Lower lobe of right lung (tissue), 2 donors: ENCODE data around the gene KIR3DL2. TPM values are rescaled to one million over a fixed set of nuclear protein-coding genes. Genes with fewer than 3 reads are reported as not detected.
"Not testable (repeated sequence)": the region's sequence is repeated elsewhere in the genome, so short reads cannot be mapped to it uniquely, and the experiment has no call there.

ENCODE experiments used
- ATAC-seq, 2 donors: fragments of 200-7000 bp; cut with Tn5 transposase; one replicate each; pipeline ENCODE4 v1.9.1; 2020 to 2022; ENCODE audit warnings: mild to moderate bottlenecking in 2 of 2, moderate library complexity in 2 of 2
- DNase-seq: peaks from one replicate; pipeline ENCODE4 v3.0.0-alpha.2; 2020
- H3K27ac ChIP-seq: fragments of 200-600 bp; one replicate; pipeline ENCODE4 v1.8.0; 2022
- H3K27me3 ChIP-seq: fragments of 200-600 bp; one replicate; pipeline ENCODE4 v1.8.0; 2022; ENCODE audit warnings: low read depth
- H3K36me3 ChIP-seq: fragments of 200-600 bp; one replicate; pipeline ENCODE4 v1.8.0; 2022; ENCODE audit warnings: mild to moderate bottlenecking
- H3K4me1 ChIP-seq: fragments of 200-600 bp; one replicate; pipeline ENCODE4 v1.8.0; 2022
- H3K4me3 ChIP-seq: fragments of 200-600 bp; one replicate; pipeline ENCODE4 v1.8.0; 2022; ENCODE audit warnings: mild to moderate bottlenecking
- H3K9me3 ChIP-seq: fragments of 200-600 bp; one replicate; pipeline ENCODE4 v1.8.0; 2022
- intact Hi-C: fragments of 100-400 bp; cut with DNase I; formaldehyde crosslinking; loops from one replicate; pipeline ENCODE4 v1.11.0; 2022
- total RNA-seq: library from RNA; stranded (reverse); fragmentation: NEBNext Ultra II Directional; extraction: Animal tissue kit (Norgen Biotek cat#: 25700); gene quantifications from one replicate; pipeline ENCODE4 v1.2.1, GENCODE V29; 2021
- TF ChIP-seq, protein P1 (sequence below): fragments of 200-600 bp; IDR thresholded peaks from one replicate; pipeline ENCODE4 v1.8.0; 2022; ENCODE audit warnings: antibody characterized with exemption, mild to moderate bottlenecking
- donor health status: DM: no; HTN: yes; CAD: no; lungs with severe emphysema.

KIR3DL2 gene
- total RNA-seq, 1 donor from 2014 or later = not detected

DNA sequence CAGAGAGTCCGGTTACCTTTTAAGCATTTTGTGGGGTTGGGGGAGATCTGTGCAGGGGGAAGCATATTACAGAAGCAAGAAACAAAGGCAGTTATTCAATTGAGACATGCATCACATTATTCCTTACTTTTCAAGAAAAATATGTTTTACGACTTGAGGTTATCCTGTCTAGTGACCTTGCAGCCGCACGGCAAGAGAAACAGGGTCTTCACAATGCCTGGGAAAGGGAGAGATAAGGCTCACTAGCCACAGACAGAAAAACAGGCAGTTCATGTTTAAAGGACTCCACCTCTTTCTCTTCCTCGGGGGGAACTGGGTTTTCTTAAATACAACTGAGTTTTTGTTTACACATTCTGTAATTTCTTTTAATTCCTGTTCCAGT lies 55.2 kb downstream of the KIR3DL2 start:
- intact Hi-C loops = no loop called here
- TF ChIP-seq, protein P1, sequence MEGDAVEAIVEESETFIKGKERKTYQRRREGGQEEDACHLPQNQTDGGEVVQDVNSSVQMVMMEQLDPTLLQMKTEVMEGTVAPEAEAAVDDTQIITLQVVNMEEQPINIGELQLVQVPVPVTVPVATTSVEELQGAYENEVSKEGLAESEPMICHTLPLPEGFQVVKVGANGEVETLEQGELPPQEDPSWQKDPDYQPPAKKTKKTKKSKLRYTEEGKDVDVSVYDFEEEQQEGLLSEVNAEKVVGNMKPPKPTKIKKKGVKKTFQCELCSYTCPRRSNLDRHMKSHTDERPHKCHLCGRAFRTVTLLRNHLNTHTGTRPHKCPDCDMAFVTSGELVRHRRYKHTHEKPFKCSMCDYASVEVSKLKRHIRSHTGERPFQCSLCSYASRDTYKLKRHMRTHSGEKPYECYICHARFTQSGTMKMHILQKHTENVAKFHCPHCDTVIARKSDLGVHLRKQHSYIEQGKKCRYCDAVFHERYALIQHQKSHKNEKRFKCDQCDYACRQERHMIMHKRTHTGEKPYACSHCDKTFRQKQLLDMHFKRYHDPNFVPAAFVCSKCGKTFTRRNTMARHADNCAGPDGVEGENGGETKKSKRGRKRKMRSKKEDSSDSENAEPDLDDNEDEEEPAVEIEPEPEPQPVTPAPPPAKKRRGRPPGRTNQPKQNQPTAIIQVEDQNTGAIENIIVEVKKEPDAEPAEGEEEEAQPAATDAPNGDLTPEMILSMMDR = no peak
- DNase-seq (no peak), ATAC-seq (no peak)
- no peaks in the 10 kb centered on the region for H3K36me3 ChIP-seq
- H3K4me1 ChIP-seq = no peaks in the 10 kb centered on the region
- H3K4me3 ChIP-seq = no peak overlapping the region
- peaks cover 10% of the 10 kb centered on the region for H3K27me3 ChIP-seq
- no peaks in the 10 kb centered on the region for H3K9me3 ChIP-seq
- no peak overlapping the region for H3K27ac ChIP-seq

DNA sequence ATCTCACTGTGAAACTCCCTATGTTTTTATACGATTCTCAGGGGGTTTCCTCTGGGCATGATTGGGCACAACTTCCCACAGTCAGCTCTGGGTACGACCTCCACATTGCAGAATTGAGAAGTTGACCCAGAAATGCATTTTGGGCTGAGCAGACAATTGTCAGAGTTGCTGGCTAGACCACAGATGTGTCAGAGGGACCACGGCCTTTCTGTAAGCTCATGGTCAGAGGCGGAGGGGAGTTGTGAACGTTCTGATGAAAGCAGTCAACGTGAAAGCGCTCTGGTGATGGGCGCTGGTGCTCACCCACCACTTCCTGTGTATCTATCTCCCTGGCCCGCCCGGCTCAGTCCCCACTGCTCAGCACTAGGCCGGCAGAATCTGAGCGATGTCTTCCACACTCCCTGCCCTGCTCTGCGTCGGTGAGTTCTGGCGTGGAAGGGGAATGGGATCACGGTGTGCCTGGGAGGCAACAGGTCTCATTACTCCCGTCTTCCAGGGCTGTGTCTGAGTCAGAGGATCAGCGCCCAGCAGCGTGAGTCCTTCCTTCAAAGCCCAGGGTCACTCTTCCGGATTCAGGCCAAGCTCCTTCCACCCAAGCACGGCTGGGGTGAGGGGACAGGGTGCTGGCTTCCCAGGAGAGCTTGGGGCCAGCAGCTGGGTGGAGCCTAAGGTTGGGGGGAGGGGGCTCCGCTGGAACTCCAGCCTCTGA lies 55.7 kb downstream of the KIR3DL2 start, which contains the start of gene NCR1:
TSS of gene NCR1 (plus strand) at position 346 of the 709 bp plus-strand sequence. CDS start at position 386, 40 bp downstream.
- Histone ChIP-seq H3K27me3 (peaks cover 10% of the 10 kb centered on the region), H3K4me3 (peak within 1 kb of the TSS; percentile 6), H3K27ac (no peak within 1 kb of the TSS), H3K36me3 (no peaks in the 10 kb centered on the region), H3K4me1 (no peaks in the 10 kb centered on the region), H3K9me3 (no peaks in the 10 kb centered on the region)
- no peak for DNase-seq
- peak; percentile 29 to 37 for ATAC-seq
- intact Hi-C loops = no loop called here
- TF ChIP-seq, protein P1 = no peak

DNA sequence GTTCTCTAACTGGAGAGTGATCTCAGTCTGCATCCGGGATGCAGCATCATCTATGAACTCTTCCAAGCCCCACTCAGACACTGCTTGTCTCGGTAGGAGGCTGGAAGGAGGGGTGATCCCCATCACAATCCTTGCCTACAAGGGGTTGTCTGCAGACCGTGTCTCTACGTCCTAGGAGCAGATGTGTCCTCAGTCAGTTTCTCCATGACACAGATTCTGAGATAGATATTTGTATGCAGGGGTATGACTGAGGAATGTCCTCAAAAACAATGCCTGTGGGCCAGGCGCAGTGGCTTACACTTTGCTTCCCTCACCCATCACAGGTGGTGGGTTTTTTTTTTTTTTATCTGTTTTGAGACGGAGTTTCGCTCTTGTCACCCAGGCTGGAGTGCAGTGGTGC lies 56.6 kb downstream of the KIR3DL2 start:
- Histone ChIP-seq H3K27ac (no peak overlapping the region), H3K9me3 (no peaks in the 10 kb centered on the region), H3K27me3 (peaks cover 10% of the 10 kb centered on the region), H3K4me1 (no peaks in the 10 kb centered on the region), H3K4me3 (peak overlapping the region; percentile 6), H3K36me3 (no peaks in the 10 kb centered on the region)
- intact Hi-C loops = no loop called here
- TF ChIP-seq, protein P1 = no peak
- no peak for DNase-seq
- ATAC-seq = no peak

DNA sequence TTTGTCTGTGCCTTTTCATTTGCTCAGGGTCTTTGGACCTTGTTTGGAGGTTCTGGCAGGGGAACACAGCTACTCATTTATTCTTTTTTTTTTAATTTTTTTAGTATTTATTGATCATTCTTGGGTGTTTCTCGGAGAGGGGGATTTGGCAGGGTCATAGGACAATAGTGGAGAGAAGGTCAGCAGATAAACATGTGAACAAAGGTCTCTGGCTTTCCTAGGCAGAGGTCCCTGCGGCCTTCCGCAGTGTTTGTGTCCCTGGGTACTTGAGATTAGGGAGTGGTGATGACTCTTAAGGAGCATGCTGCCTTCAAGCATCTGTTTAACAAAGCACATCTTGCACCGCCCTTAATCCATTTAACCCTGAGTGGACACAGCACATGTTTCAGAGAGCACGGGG lies 57.7 kb downstream of the KIR3DL2 start:
- H3K4me1 ChIP-seq, ATAC-seq, H3K36me3 ChIP-seq, intact Hi-C loops, H3K27ac ChIP-seq, DNase-seq, H3K9me3 ChIP-seq, H3K4me3 ChIP-seq: not testable (repeated sequence)
- peaks cover 10% of the 10 kb centered on the region for H3K27me3 ChIP-seq

Other genes starting within 250 kb of the KIR3DL2 start
- gene LILRB1, start 220.0 kb upstream of the KIR3DL2 start, total RNA-seq = 43.3 TPM
- gene LILRB4, start 187.5 kb upstream of the KIR3DL2 start, total RNA-seq = 43.7 TPM
- gene KIR3DL3, start 126.0 kb upstream of the KIR3DL2 start, total RNA-seq = not detected
- gene KIR2DL3, start 111.9 kb upstream of the KIR3DL2 start, total RNA-seq = 0.38 TPM
- 0.83 TPM for gene KIR2DL1, start 80.7 kb upstream of the KIR3DL2 start, total RNA-seq
- 0.38 TPM for gene KIR2DL4, start 46.8 kb upstream of the KIR3DL2 start, total RNA-seq
- gene KIR3DL1, start 34.0 kb upstream of the KIR3DL2 start, total RNA-seq = 0.71 TPM
- 0.38 TPM for gene KIR2DS4, start 17.8 kb upstream of the KIR3DL2 start, total RNA-seq
- gene FCAR, start 23.8 kb downstream of the KIR3DL2 start, total RNA-seq = 6.7 TPM
- gene NCR1, start 55.7 kb downstream of the KIR3DL2 start, total RNA-seq = 2.4 TPM
- gene NLRP7, start 97.1 kb downstream of the KIR3DL2 start, total RNA-seq = 0.15 TPM
- gene NLRP2, start 115.9 kb downstream of the KIR3DL2 start, total RNA-seq = 22.7 TPM
- 0.95 TPM for gene GP6, start 187.8 kb downstream of the KIR3DL2 start, total RNA-seq
- gene RDH13, start 212.7 kb downstream of the KIR3DL2 start, total RNA-seq = 26.0 TPM
- 28.1 TPM for gene EPS8L1, start 225.4 kb downstream of the KIR3DL2 start, total RNA-seq